Coronary artery (tissue), 2 donors: ENCODE measurements around the gene PSMA6.
"Not testable (repeated sequence)": the region's sequence is repeated elsewhere in the genome, so short reads cannot be mapped to it uniquely, and the experiment has no call there.

ENCODE experiments used
- DNase-seq: peaks from one replicate; pipeline ENCODE4 v3.0.0-alpha.2; 2017; ENCODE audit warnings: low spot score
- H3K27ac ChIP-seq, 2 donors: fragments of 200-600 bp; sonication (generic); one replicate each; pipeline ENCODE4 v1.5.1; 2016 to 2019
- H3K4me3 ChIP-seq: fragments of 200-600 bp; sonication (generic); 2 replicates; pipeline ENCODE4 v1.5.1; 2016; ENCODE audit warnings: mild to moderate bottlenecking, moderate library complexity
- CTCF ChIP-seq: fragments of 200-600 bp; sonication (generic); IDR thresholded peaks from one replicate; pipeline ENCODE4 v1.5.1; 2019; ENCODE audit warnings: antibody characterized with exemption

The PSMA6 gene

GRCh38 chr14:35343702-35344101 is 51.5 kb downstream of the PSMA6 start:
- Histone ChIP-seq H3K4me3 (no peak overlapping the region), H3K27ac (peak overlapping the region; percentile 13 to 69)
- no peak for DNase-seq
- TF ChIP-seq CTCF = no peak

- no peak for DNase-seq
- Histone ChIP-seq H3K4me3 (no peak overlapping the region), H3K27ac (peak overlapping the region; percentile 13 to 69)
- TF ChIP-seq CTCF = no peak
Measured at GRCh38 chr14:35344107-35344807, 52.1 kb downstream of the PSMA6 start.

GRCh38 chr14:35346738-35347322 is 54.6 kb downstream of the PSMA6 start:
- H3K4me3 ChIP-seq = no peak overlapping the region
- no peak for TF ChIP-seq CTCF
- no peak overlapping the region for H3K27ac ChIP-seq
- DNase-seq = no peak

- no peak overlapping the region for H3K27ac ChIP-seq
- H3K4me3 ChIP-seq = no peak overlapping the region
- no peak for DNase-seq
- no peak for TF ChIP-seq CTCF
Measured at GRCh38 chr14:35347323-35348043, 55.3 kb downstream of the PSMA6 start.

- not testable (repeated sequence) for H3K27ac ChIP-seq, H3K4me3 ChIP-seq
Measured at GRCh38 chr14:35348044-35348380, 55.8 kb downstream of the PSMA6 start.

GRCh38 chr14:35349496-35350365 is 57.5 kb downstream of the PSMA6 start:
- H3K27ac ChIP-seq = no peak overlapping the region
- no peak for DNase-seq
- no peak overlapping the region for H3K4me3 ChIP-seq
- TF ChIP-seq CTCF = no peak

More at GRCh38 chr14:35348044-35348380, 55.8 kb downstream of the PSMA6 start:
- DNase-seq = not testable (repeated sequence)

- TF ChIP-seq CTCF = no peak
- no peak for DNase-seq
- Histone ChIP-seq H3K4me3 (no peak overlapping the region), H3K27ac (no peak overlapping the region)
Measured at GRCh38 chr14:35351497-35351896, 59.3 kb downstream of the PSMA6 start.
